Mesendoderm (in vitro differentiated cells): ENCODE measurements around the gene MICB.

Experiments
- DNase-seq: peaks from one replicate; pipeline ENCODE4 v3.0.0; 2013
- H2AK5ac ChIP-seq: 2 replicates; pipeline ENCODE4 v1.6.1; 2013; ENCODE audit warnings: low read length, inconsistent platforms
- H2BK120ac ChIP-seq: 2 replicates; pipeline ENCODE4 v1.6.1; 2013; ENCODE audit warnings: low read depth, mild to moderate bottlenecking, low read length, moderate library complexity, mixed read lengths
- H2BK15ac ChIP-seq: replicated peaks from 2 replicates; pipeline ENCODE4 v1.6.1; 2013; ENCODE audit warnings: low read depth, mild to moderate bottlenecking, moderate library complexity
- H2BK5ac ChIP-seq: 2 replicates; pipeline ENCODE4 v1.6.1; 2013; ENCODE audit warnings: low read length, inconsistent platforms
- H3K18ac ChIP-seq: 2 replicates; pipeline ENCODE4 v1.6.1; 2013; ENCODE audit warnings: mild to moderate bottlenecking, low read length, mixed read lengths
- H3K23ac ChIP-seq: one replicate; pipeline ENCODE4 v1.6.1; 2013; ENCODE audit warnings: low read length
- H3K27ac ChIP-seq: 2 replicates; pipeline ENCODE4 v1.5.1; 2013; ENCODE audit warnings: low read depth, mild to moderate bottlenecking, inconsistent platforms, low read length, moderate library complexity
- H3K27me3 ChIP-seq: 2 replicates; pipeline ENCODE4 v1.6.1; 2013; ENCODE audit warnings: low read length, control low read depth, mild to moderate bottlenecking, inconsistent platforms; ENCODE audit not compliant: insufficient read depth, poor library complexity
- H3K36me3 ChIP-seq: 2 replicates; pipeline ENCODE4 v1.6.1; 2013; ENCODE audit warnings: low read length, inconsistent platforms; ENCODE audit not compliant: control insufficient read depth, insufficient read depth
- H3K4ac ChIP-seq: one replicate; pipeline ENCODE4 v1.6.1; 2013; ENCODE audit warnings: low read depth, mild to moderate bottlenecking, low read length, moderate library complexity
- H3K4me1 ChIP-seq: 2 replicates; pipeline ENCODE4 v1.6.1; 2013; ENCODE audit warnings: low read depth, low read length, inconsistent platforms; ENCODE audit not compliant: control insufficient read depth
- H3K4me2 ChIP-seq: 2 replicates; pipeline ENCODE4 v1.6.1; 2013; ENCODE audit warnings: low read length
- H3K4me3 ChIP-seq: 2 replicates; pipeline ENCODE4 v1.5.1; 2013; ENCODE audit warnings: mild to moderate bottlenecking, low read length
- H3K56ac ChIP-seq: one replicate; pipeline ENCODE4 v1.6.1; 2013; ENCODE audit warnings: low read length
- H3K79me1 ChIP-seq: 2 replicates; pipeline ENCODE4 v1.6.1; 2013; ENCODE audit warnings: low read length, inconsistent platforms
- H3K79me2 ChIP-seq: 2 replicates; pipeline ENCODE4 v1.6.1; 2013; ENCODE audit warnings: mild to moderate bottlenecking, low read length; ENCODE audit not compliant: control insufficient read depth, insufficient read depth
- H3K9ac ChIP-seq: 2 replicates; pipeline ENCODE4 v1.6.1; 2013; ENCODE audit warnings: low read length, inconsistent platforms
- H4K5ac ChIP-seq: one replicate; pipeline ENCODE4 v1.6.1; 2013; ENCODE audit warnings: low read length
- H4K8ac ChIP-seq: one replicate; pipeline ENCODE4 v1.6.1; 2013; ENCODE audit warnings: low read depth, mild to moderate bottlenecking, control low read depth, low read length, moderate library complexity
- WGBS: extraction: QIAGEN DNeasy Blood & Tissue Kit; methylation state at CpG from one replicate; pipeline ENCODE4 v1.1.7; 2013; ENCODE audit warnings: low lambda C conversion rate, missing lambda C conversion rate; ENCODE audit not compliant: insufficient coverage; ENCODE audit errors: extremely low coverage; 5-methylcytosine and 5-hydroxymethylcytosine counted together

Gene MICB

DNA sequence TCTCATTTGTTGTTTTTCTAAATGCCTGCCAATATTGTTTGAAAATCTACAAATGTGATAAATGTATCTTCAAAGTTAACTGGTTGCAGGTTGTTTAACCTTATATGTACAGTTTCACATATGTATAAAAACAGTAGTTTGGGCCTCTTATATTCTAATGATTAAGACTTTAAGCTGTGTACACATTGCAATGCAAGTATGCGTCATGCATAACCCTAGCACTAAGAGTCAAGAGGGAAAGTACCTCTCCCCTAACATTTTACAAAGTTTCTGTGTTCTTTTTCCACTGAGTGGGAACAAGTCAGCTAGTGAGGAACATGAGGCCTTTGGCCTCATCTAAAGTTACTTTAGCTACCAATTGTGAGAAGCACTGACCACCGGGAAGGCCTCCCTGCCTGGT, 25.7 kb upstream of the MICB start:
- DNase-seq = no peak
- no CpG with 5 or more reads among the region's 2 CpGs for whole genome bisulfite sequencing
- Histone ChIP-seq H3K79me1 (no peaks in the 10 kb centered on the region), H3K4me1 (no peaks in the 10 kb centered on the region), H3K4me2 (no peak overlapping the region), H3K18ac (no peak overlapping the region), H3K23ac (no peak overlapping the region), H3K27me3 (no peaks in the 10 kb centered on the region), H2BK15ac (no peak overlapping the region), H2BK5ac (no peak overlapping the region), H3K56ac (no peak overlapping the region), H3K4ac (no peak overlapping the region), H3K9ac (no peak overlapping the region), H3K27ac (no peak overlapping the region), H3K4me3 (no peak overlapping the region), H4K5ac (no peak overlapping the region), H3K36me3 (no peaks in the 10 kb centered on the region), H4K8ac (no peak overlapping the region), H3K79me2 (no peaks in the 10 kb centered on the region), H2BK120ac (no peak overlapping the region), H2AK5ac (no peak overlapping the region)

DNA sequence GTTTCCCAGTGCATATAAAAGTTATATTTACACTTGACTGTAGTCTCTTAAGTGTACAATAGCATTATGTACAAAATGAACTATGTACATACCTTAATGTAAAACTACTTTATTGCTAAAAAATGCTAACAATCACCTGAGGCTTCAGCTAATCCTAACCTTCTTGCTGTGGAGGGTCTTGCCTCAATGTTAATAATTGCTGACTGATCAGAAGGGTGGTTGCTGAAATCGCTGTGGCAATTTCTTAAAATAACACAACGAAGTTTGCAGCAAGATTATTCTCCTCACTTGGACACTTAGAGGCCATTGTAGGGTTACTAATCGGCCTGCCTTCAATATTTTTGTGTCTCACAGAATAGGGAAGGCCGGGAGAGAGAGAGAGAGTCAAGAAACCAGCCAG, 24.7 kb upstream of the MICB start:
- Histone ChIP-seq H2BK15ac (no peak overlapping the region), H3K79me2 (no peaks in the 10 kb centered on the region), H2BK5ac (no peak overlapping the region), H3K4me2 (no peak overlapping the region), H3K18ac (no peak overlapping the region), H3K27me3 (no peaks in the 10 kb centered on the region), H3K23ac (no peak overlapping the region), H3K4me1 (no peaks in the 10 kb centered on the region), H3K56ac (no peak overlapping the region), H3K27ac (no peak overlapping the region), H3K36me3 (no peaks in the 10 kb centered on the region), H4K8ac (no peak overlapping the region), H2BK120ac (no peak overlapping the region), H3K4me3 (no peak overlapping the region), H2AK5ac (no peak overlapping the region), H3K79me1 (no peaks in the 10 kb centered on the region), H3K9ac (no peak overlapping the region), H4K5ac (no peak overlapping the region), H3K4ac (no peak overlapping the region)
- no peak for DNase-seq
- WGBS = no CpG with 5 or more reads among the region's 4 CpGs

- H4K5ac ChIP-seq = no peak overlapping the region
- H3K27ac ChIP-seq = no peak overlapping the region
- H2BK5ac ChIP-seq = no peak overlapping the region
- DNase-seq = no peak
- no peak overlapping the region for H3K18ac ChIP-seq
- H3K56ac ChIP-seq = no peak overlapping the region
- H3K36me3 ChIP-seq = no peaks in the 10 kb centered on the region
- no peak overlapping the region for H3K4me2 ChIP-seq
- no peaks in the 10 kb centered on the region for H3K79me2 ChIP-seq
- H3K4me3 ChIP-seq = no peak overlapping the region
- no peak overlapping the region for H3K9ac ChIP-seq
- no peaks in the 10 kb centered on the region for H3K4me1 ChIP-seq
- H3K4ac ChIP-seq = no peak overlapping the region
- no peaks in the 10 kb centered on the region for H3K79me1 ChIP-seq
- no peaks in the 10 kb centered on the region for H3K27me3 ChIP-seq
- H4K8ac ChIP-seq = no peak overlapping the region
- WGBS = no CpG with 5 or more reads among the region's 8 CpGs
- H2BK120ac ChIP-seq = no peak overlapping the region
- H2AK5ac ChIP-seq = no peak overlapping the region
- no peak overlapping the region for H2BK15ac ChIP-seq
- H3K23ac ChIP-seq = no peak overlapping the region
These were observed 23.9 kb upstream of the MICB start for GRCh38 chr6:31473780-31474761.

DNA sequence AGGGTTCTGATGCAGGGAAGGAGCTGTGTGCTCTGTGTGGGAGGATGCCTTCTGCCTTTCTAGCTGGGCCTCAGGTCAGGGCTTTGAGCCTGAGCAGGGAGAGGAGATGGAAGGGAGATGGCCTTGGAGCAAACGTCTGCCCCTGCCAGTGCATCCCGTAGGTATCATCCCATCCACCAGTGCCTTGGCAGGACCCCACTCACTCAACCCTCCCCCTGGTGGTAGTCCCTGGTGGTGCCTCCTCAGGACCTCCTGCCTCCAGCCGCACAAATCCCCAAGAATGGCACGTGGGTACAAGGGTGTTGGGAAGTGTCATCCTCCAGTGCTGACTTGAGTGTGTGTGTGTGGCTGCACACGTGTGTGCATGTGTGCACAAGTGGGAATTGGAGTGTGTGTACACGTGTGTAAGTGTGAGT, 23.1 kb upstream of the MICB start:
- Histone ChIP-seq H2BK5ac (no peak overlapping the region), H4K5ac (no peak overlapping the region), H2BK120ac (no peak overlapping the region), H3K79me2 (no peaks in the 10 kb centered on the region), H3K27ac (no peak overlapping the region), H3K18ac (no peak overlapping the region), H3K56ac (no peak overlapping the region), H3K27me3 (no peaks in the 10 kb centered on the region), H2BK15ac (no peak overlapping the region), H2AK5ac (no peak overlapping the region), H3K79me1 (no peaks in the 10 kb centered on the region), H3K4ac (no peak overlapping the region), H4K8ac (no peak overlapping the region), H3K4me2 (no peak overlapping the region), H3K23ac (no peak overlapping the region), H3K36me3 (no peaks in the 10 kb centered on the region), H3K4me3 (no peak overlapping the region), H3K9ac (no peak overlapping the region), H3K4me1 (no peaks in the 10 kb centered on the region)
- WGBS = no CpG with 5 or more reads among the region's 6 CpGs
- no peak for DNase-seq

GRCh38 chr6:31476515-31477139, 21.3 kb upstream of the MICB start:
- peak; percentile 42 for DNase-seq
- H3K27me3 ChIP-seq = no peaks in the 10 kb centered on the region
- no CpG with 5 or more reads among the region's 7 CpGs for whole genome bisulfite sequencing

More at GRCh38 chr6:31476515-31477139, 21.3 kb upstream of the MICB start:
- Histone ChIP-seq H3K4ac (no peak overlapping the region), H3K36me3 (no peaks in the 10 kb centered on the region), H4K5ac (no peak overlapping the region), H2AK5ac (no peak overlapping the region), H3K27ac (no peak overlapping the region), H2BK120ac (no peak overlapping the region), H3K4me2 (no peak overlapping the region), H3K56ac (no peak overlapping the region), H4K8ac (no peak overlapping the region), H3K4me1 (no peaks in the 10 kb centered on the region), H2BK15ac (no peak overlapping the region), H3K9ac (no peak overlapping the region), H3K79me1 (no peaks in the 10 kb centered on the region), H3K4me3 (no peak overlapping the region), H3K79me2 (no peaks in the 10 kb centered on the region), H2BK5ac (no peak overlapping the region), H3K23ac (no peak overlapping the region), H3K18ac (no peak overlapping the region)
